ENCODE results near the gene TMEM235. TPM values are rescaled to one million over a fixed set of nuclear protein-coding genes. Genes with fewer than 3 reads are reported as not detected.

TMEM235 gene
- total RNA-seq, 1 donor from 2014 or later = not detected

DNA sequence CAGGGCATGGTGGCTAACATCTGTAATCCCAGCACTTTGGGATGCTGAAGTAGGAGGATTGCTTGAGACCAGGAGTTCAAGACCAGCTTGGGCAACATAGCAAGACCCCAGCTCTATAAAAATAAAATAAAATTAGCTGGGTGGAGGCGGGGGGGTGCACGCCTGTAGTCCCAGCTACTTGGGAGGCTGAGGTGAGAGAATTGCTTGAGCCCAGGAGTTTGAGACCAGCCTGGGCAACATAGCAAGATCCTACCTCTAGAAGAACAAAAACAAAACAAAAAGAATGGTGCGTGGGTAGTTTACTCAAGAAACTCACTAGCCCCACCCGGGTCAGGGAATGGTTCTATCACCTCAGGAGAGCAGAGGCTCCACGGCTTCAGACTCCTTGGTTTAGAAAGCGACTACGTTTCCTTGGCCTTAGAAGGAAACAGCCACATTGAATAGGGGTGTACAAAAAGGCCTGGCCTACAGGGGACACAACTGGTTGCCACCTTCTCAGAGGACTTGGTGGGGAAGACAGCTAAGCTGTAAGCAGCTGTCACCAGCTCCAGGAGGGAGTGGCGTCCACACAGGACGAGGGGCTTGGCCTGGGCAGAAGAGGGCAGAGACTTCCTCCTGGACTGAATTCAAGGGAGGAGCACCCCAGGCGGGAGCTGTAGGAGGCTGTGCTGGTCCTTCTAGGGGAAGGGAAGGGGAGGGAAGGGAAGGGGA is 45.3 kb upstream of the TMEM235 start:
- TF ChIP-seq, protein P1, sequence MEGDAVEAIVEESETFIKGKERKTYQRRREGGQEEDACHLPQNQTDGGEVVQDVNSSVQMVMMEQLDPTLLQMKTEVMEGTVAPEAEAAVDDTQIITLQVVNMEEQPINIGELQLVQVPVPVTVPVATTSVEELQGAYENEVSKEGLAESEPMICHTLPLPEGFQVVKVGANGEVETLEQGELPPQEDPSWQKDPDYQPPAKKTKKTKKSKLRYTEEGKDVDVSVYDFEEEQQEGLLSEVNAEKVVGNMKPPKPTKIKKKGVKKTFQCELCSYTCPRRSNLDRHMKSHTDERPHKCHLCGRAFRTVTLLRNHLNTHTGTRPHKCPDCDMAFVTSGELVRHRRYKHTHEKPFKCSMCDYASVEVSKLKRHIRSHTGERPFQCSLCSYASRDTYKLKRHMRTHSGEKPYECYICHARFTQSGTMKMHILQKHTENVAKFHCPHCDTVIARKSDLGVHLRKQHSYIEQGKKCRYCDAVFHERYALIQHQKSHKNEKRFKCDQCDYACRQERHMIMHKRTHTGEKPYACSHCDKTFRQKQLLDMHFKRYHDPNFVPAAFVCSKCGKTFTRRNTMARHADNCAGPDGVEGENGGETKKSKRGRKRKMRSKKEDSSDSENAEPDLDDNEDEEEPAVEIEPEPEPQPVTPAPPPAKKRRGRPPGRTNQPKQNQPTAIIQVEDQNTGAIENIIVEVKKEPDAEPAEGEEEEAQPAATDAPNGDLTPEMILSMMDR (IDR thresholded peaks at IDR 0.05; ENCODE audit: insufficient read depth, low read length, severe bottlenecking) = no peak
- Histone ChIP-seq H3K4me3 (ENCODE audit: low read depth, low read length) (peak overlapping the region; percentile 63), H3K27me3 (ENCODE audit: control insufficient read depth, insufficient read depth, low read length) (no peaks in the 10 kb centered on the region), H3K36me3 (ENCODE audit: control insufficient read depth, insufficient read depth, low read length) (peaks cover 4% of the 10 kb centered on the region)
- FAIRE-seq (no peak), DNase-seq (ENCODE audit: low read depth) (peak; percentile 12)

DNA sequence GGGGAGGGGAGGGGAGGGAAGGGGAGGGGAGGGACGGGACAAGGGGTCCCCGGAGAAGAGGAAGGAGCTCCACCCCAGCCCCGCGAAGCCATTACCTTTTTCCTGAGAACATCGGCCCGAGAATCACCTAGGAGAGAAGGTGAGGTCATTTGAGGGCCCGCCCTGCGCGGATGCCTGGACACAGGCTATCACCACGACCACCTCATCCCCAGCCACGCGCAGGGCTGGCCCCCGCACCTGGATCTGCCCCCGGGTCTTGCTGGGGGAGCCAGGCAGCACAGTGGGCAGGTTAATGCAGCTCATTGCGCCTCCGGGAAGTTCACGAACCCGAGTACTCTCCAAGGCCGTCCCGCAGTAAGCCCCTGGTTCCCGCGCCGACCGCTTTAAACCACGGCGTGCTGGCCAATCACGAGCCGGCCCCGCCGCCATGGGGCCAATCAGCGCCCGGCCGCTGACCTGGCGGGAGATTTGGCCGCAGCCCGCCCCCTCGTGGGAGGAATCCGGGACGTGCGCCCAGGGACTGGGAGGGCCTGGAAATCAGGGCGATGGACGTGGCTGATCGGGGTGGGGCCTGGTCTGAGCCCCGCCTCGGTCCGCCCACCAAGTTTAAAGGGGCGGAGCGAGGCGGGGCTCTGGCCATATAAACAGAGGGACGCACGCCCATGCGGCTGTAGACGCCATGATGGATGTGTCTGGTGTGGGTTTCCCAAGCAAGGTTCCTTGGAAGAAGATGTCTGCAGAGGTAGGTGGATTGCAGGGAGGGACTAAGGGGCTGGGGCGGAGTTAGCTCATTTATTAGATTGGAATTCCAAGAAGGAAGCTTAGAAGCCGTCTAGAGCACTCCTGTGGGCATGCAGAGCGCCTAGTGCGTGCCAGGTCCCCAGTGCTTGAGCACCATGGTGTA is 44.5 kb upstream of the TMEM235 start, which contains the start of the genes AFMID and TK1:
TSS of gene AFMID (plus strand) at position 671 of the 904 bp plus-strand sequence. CDS start at position 680, 9 bp downstream.
TSS of gene TK1 (minus strand) at position 361 of the 904 bp plus-strand sequence. CDS start at position 303, 58 bp downstream.
- TF ChIP-seq, protein P1 (IDR thresholded peaks at IDR 0.05; ENCODE audit: insufficient read depth, low read length, severe bottlenecking) = peak; percentile 83
- FAIRE-seq (no peak), DNase-seq (ENCODE audit: low read depth) (peak; percentile 88)
- no peaks in the 10 kb centered on the region for H3K27me3 ChIP-seq (ENCODE audit: control insufficient read depth, insufficient read depth, low read length)
- H3K36me3 ChIP-seq (ENCODE audit: control insufficient read depth, insufficient read depth, low read length) = peaks cover 4% of the 10 kb centered on the region
- peak within 1 kb of the TSS; percentile 63 for H3K4me3 ChIP-seq (ENCODE audit: low read depth, low read length)

DNA sequence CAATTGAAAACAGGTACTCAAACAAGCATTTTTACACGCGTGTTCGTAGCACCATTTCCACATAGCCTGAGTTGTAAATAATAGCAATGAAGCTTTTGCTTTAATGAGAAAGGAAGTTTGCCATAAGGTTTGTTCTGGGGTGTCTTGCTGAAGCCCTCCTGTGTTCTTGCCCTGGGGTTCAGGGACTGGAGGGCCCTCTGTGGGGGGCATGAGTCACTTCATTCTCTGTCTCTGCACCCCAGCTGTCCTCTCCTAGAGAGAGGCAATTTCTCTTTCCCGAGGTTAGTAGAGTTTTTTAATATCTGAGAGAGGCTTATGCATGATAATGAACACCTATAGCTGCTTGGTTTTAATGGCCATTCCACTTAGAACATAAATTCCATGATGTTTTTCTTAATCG is 34.7 kb upstream of the TMEM235 start:
- Histone ChIP-seq H3K27me3 (ENCODE audit: control insufficient read depth, insufficient read depth, low read length) (no peaks in the 10 kb centered on the region), H3K4me3 (ENCODE audit: low read depth, low read length) (no peak overlapping the region), H3K36me3 (ENCODE audit: control insufficient read depth, insufficient read depth, low read length) (no peaks in the 10 kb centered on the region)
- DNase-seq (ENCODE audit: low read depth) (no peak), FAIRE-seq (no peak)
- TF ChIP-seq, protein P1 (IDR thresholded peaks at IDR 0.05; ENCODE audit: insufficient read depth, low read length, severe bottlenecking) = no peak

DNA sequence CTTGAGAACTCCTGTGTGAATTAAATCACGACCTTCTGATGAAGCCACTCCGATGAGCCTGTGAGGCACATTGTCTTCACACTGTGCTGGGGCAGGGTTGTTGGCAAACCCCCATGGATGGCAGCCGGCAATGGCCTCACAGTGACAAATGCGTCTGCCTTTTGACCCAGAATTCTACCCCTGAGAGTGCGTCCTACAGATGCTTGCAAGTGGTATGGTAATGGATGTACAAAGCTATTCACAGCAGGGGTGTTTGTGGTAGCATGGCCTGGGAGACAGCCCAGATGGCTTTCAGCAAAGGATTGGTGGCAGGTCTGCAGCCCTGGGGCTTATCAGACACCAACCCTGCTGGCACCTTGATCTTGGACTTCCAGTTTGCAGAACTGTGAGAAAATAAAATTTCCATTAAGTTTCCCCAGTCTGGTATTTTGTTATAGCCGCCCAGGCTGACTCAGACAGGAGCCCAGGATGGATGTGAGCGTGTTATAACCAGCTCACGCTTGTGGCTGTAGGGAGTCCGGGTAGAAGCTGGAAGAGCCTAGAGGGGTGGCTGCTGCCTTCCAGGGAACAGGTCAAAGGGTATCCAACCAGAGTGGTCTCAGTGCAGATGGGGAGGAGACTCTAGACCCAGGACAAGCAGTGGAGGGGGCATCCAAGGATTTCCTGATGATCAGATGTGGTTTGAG is 34.1 kb upstream of the TMEM235 start:
- TF ChIP-seq, protein P1 (IDR thresholded peaks at IDR 0.05; ENCODE audit: insufficient read depth, low read length, severe bottlenecking) = no peak
- no peaks in the 10 kb centered on the region for H3K36me3 ChIP-seq (ENCODE audit: control insufficient read depth, insufficient read depth, low read length)
- FAIRE-seq = no peak
- H3K4me3 ChIP-seq (ENCODE audit: low read depth, low read length) = no peak overlapping the region
- H3K27me3 ChIP-seq (ENCODE audit: control insufficient read depth, insufficient read depth, low read length) = no peaks in the 10 kb centered on the region
- peak; percentile 47 for DNase-seq (ENCODE audit: low read depth)

DNA sequence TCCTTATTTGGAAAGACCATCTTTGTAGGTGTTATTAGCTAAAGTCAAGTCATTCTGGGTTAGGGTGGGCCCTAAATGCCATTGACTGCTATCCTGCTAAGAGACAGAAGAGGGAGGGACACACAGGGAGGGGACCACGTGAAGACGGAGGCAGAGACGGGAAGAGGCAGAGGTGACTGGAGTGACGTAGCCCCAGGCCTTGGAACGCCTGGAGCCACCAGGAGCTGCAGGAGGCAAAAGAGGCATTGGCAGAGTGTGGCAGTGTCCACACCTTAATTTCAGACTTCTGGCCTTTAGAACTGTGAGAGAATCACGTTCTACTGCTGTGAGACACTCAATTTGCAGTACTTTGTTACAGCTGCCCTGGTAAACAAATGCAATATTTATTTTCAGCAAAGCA is 31.0 kb upstream of the TMEM235 start:
- H3K4me3 ChIP-seq (ENCODE audit: low read depth, low read length) = no peak overlapping the region
- H3K36me3 ChIP-seq (ENCODE audit: control insufficient read depth, insufficient read depth, low read length) = peaks cover 4% of the 10 kb centered on the region
- FAIRE-seq (no peak), DNase-seq (ENCODE audit: low read depth) (no peak)
- TF ChIP-seq, protein P1 (IDR thresholded peaks at IDR 0.05; ENCODE audit: insufficient read depth, low read length, severe bottlenecking) = no peak
- no peaks in the 10 kb centered on the region for H3K27me3 ChIP-seq (ENCODE audit: control insufficient read depth, insufficient read depth, low read length)
